HS-5 (cell line): ENCODE measurements around the gene RBMS3.

Source experiments
- DNase-seq: peaks from one replicate; pipeline ENCODE4 v3.0.0-alpha.2; 2012; ENCODE audit warnings: low read depth

RBMS3 gene

GRCh38 chr3:29679944-29680343 lies 399.1 kb downstream of the RBMS3 start:
- DNase-seq, result no peak

DNA sequence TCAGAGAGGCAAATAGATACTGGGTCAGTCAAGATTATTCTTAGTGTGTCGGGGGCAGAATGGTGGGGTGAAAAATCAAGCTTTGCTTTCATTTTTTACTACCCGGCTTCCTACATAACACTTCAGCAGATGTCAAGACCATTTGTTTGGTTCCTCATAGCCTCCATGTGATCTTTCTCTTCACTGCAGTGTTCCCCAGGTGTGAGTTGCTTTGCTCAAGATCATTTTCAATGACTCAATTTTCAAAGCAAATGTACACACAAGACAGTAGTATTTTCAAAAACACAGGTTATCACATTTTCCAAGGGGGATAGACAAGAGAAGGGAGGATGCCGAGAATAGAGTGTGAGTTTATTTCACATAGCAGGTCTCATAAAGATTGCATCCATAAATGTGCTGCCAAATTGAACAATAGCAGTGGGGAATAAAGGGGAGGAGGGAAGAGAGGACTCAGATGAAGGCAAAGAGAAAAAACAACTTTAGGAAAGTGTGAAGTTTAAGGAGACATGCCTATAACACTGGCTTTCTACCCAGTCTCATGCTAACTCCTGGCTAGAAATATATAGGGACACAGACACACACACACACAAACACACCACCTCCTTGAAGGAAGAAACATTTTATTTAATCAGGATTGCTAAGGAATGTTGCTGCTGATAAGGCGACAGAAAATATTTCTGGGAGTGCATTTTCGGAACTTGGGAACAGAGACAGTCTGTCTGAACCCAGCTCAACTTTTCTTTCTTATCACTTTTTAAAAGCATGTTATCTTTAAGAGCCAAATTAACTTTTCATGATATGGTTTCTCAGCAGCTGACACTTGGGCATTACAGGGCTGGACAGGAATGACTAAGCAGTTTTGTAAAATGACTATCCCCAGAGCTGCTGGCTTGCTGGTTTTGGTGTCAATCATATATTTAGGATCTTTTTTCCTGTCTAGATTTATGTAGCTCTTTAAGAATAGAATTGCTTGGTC lies 402.4 kb downstream of the RBMS3 start:
- no peak for DNase-seq

- DNase-seq, result no peak
Measured at GRCh38 chr3:29686889-29687592, 406.2 kb downstream of the RBMS3 start.

- DNase-seq, result no peak
Measured at GRCh38 chr3:29690686-29691353, 409.9 kb downstream of the RBMS3 start.

- peak; percentile 92 for DNase-seq
Measured at GRCh38 chr3:29693863-29694262, 413.0 kb downstream of the RBMS3 start.

GRCh38 chr3:29694331-29694730 lies 413.5 kb downstream of the RBMS3 start:
- peak; percentile 20 for DNase-seq

DNA sequence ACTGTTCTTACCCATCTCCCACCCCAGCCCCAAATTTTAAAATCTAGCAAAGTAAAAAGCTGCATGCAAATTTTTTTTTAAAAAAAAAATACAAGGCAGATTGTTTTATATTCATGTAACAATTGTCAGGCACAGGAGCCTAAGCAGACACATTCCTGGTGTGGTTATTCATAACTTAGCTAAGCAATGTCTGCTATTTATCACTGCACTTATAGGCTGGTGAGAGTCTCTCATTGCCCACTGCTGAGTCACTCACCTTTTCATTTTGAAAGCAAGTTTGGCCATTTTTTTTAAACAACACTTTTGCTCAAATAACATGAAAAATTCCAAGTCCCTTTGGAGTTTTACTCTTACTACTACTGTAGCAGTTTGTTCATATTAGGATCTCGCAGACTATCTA lies 413.9 kb downstream of the RBMS3 start:
- peak; percentile 88 for DNase-seq

DNA sequence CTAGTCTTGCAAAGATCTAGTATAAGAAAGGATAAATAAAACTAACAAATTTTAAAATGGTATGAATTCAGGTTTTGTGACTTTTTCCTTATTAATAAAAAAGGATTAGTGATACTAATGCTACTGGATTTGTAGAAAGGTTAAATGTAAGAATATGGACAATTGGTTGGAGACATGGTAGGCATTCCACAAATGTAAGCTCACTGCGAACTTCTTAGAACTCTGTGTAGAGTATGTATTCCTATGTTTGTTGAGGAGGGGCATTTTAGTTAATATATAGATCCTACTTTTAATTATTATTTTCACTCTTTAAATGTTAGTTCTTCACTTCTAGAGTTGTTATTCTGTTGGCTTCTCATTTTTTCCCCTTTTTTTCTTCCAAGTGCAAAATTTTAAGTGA lies 414.3 kb downstream of the RBMS3 start:
- DNase-seq, result no peak

- DNase-seq, result peak; percentile 58
Measured at GRCh38 chr3:29695643-29696198, 414.9 kb downstream of the RBMS3 start.

- DNase-seq, result no peak
Measured at GRCh38 chr3:29696311-29696710, 415.4 kb downstream of the RBMS3 start.

GRCh38 chr3:29697989-29698388 lies 417.1 kb downstream of the RBMS3 start:
- DNase-seq, result no peak

- DNase-seq, result no peak
Measured at GRCh38 chr3:29700256-29700655, 419.4 kb downstream of the RBMS3 start.

DNA sequence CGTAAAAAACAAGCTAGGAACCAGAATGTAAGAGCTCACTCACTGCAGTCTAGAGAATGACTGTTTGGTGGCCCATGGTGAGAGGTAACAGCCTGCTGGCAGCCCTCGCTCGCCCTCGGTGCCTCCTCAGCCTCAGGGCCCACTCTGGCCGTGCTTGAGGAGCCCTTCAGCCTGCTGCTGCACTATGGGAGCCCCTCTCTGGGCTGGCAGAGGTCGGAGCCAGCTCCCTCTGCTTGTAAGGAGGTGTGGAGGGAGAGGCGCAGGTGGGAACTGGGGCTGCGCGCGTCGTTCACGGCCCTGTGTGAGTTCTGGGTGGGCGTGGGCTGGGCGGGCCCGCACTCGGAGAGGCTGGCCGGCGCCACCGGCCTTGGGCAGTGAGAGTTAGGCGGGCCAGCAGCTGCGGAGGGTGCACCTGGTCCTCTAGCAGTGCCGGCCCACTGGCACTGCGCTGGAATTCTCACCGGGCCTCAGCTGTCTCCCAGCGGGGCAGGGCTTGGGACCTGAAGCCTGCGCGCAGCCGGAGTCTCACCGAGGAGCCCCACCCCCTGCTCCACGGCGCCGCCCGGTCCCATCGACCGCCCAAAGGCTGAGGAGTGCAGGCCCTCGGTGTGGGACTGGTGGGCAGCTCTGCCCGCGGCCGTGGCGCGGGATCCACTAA lies 420.6 kb downstream of the RBMS3 start:
- no peak for DNase-seq

DNA sequence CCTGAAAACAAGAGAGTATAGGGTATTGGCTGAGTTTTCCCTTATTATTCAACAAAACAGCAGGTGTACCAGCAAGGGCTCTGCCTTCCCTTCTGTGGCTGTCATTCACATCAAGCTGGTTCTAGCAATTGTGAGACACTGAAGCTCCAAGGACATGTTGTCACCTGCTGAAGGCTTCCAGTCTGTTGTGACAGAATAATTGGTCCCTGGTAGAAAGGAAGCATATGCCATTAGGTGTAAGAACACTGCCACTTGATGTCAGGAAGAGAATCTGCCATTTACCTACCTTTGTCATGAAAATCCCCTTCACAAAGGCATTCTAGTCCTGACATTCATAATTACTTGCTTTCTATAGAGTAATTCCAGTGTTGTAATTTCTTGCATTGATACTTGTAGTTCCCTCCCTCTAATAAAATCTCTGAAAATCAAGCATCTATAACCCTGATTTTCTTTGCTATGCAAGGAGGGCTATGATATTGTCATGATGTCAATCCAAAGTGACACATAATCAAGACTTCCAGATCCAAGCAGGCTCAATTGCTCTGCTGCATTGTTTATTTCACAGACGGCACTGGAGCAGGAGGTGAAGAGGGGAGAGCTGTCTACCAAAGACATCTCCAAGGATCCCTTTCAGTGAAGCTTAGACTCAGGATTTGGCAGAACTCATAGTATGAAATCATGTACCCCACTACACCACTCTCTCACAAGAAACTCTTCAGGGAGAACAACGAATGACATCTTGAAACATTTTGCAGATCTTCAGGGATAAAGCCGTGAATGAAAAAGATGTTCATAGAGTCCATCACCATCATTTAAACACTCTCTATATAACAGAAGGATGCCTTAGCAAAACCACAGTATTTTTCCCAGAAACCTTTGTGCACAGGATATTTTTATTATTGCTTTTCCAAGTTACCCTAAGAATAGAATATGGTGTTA lies 425.3 kb downstream of the RBMS3 start:
- no peak for DNase-seq

DNA sequence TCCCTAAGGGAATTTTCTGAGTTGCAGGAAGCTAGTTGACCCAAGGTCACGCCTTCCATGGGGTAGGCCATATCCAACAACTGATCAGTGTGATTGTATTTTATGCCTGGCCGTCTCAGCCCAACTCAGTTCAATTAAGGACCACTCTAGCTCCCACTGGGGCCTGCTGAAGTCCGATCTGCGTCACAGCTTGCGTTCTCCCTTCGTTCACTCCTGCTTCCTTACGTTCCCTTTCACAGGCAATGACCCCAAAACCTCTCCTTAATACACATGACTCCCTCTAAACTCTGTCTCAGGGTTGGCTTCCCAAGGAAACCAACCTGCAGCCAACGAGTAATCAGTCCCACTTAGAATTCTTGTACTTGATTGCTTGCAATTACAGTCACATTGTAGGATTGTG lies 428.0 kb downstream of the RBMS3 start:
- no peak for DNase-seq

DNA sequence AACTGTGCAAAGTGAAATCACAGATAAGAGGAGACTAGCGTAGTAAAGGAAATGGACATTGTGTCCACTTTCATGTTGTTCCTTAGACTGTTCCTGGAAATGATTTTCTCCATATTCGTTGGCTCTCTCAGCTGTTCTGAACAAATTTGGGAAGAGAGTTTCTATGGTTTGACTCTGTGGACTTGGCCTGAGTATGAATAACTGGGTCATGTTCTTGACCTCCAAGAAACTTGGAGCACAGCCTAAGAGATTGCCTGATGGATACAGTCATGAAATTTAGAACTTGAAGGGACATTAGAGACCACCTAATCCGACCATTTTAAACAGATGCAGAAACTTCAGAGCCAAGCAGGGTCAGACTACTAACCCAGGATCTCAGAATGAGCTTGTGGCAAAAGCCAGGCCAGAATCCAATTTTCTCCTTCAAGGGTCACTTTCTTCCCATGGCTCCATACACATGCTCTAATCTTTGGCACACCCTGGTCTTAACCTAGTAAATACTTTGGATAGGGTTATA lies 430.4 kb downstream of the RBMS3 start:
- DNase-seq, result no peak

DNA sequence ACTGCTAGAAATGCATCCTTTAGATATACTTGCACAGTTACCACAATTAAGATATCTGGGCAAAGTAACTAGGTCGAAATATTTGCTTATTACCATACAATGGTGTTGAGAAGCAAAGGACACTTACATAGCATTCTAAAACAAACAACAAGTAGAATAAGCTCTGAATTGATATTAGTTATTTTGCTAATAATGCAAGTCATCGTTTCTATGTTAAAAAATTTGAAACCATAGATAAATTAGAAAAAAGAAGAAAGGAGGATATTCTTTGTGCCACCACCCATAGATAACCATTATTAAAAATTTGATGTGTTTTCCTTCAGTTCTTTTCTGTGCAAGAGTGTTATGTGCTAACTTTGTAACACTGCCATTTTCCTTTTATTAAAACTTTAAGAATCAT lies 435.3 kb downstream of the RBMS3 start:
- no peak for DNase-seq

GRCh38 chr3:29718661-29719065 lies 437.8 kb downstream of the RBMS3 start:
- no peak for DNase-seq

DNA sequence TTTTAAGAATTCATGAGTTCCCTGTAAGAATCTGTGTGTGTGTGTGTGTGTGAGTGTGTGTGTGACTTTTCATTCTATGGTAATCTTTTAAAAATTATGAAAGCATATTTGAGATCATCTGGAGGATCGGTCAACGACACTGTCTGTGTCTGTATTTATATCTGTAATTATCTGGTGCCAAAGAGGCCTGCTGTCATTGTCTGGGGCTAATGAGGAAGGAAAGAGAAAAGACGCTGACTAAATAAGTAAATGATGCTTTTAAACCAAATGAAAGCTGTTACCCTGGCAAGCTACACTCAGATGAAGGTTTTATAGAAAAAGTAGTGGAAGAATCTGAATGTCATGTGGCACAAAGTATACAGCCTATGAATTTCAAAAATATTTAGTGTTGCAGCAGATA lies 439.8 kb downstream of the RBMS3 start:
- DNase-seq, result no peak

DNA sequence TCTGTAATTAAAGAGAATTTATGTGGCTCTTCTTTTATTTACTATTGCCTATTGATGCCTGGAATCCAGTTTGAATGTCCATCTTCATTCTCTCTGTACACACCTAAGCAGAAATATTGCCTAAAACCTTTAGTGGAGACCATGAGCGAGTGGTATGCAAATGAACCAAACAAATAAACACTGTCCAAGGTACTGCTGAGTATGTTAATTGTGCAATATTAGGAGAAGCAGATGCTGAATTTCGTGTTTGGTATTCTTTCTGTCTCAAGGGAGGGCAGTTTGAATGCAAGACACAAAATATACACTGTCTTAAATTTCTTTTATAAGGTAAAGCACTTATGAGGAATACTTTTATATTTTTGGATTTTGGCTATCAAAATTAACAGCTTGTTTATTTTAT lies 440.9 kb downstream of the RBMS3 start:
- no peak for DNase-seq
